Neural progenitor cell (in vitro differentiated cells): ENCODE measurements around the gene LINC01488.

Experiments used
- EZH2 ChIP-seq: fragments of 200-600 bp; sonication (generic); IDR thresholded peaks from 2 replicates; pipeline ENCODE4 v1.6.1; 2017; ENCODE audit warnings: antibody characterized with exemption, mild to moderate bottlenecking, moderate library complexity
- EZH2phosphoT487 ChIP-seq: fragments of 200-600 bp; sonication (generic); IDR thresholded peaks from 2 replicates; pipeline ENCODE4 v1.6.1; 2017; ENCODE audit warnings: antibody characterized with exemption

DNA sequence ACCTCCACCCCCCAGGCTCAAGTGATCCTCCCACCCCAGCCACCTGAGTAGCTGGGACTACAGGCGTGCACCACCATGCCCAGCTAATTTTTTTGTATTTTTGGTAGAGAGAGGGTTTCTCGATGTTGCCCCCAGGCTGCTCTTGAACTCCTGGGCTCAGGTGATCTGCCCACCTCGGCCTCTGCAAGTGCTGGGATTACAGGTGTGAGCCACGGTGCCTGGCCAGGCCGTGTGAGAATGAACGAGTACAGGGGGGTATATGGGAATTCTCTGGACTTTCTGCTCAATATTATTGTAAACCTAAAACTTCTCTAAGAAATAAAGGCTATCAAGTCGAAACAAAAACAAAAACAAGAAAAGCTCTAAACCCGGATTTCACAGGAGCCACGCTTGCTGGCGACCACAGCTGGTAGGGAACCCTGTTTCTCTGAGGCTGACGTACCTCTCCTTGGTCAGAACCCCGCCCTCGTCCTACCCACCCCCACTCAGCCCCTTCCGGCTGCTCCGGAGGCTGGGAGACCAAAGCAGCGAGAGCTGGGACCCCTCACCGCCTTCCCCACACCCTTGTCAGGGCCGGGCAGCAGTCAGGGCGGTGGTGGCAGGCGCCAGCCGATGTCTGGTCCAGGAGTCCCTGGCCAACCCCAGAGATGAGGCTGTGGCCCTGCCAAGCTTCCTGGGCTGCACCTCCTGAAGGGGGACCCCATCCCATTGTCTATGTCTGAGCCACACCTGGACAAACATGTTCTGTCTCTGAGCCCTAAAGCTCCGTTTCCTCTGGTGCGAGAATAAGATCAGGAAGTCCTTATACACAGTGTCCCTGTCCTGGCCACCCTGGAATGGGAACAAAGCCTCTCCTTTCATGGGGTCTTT is 52.1 kb downstream of the LINC01488 start:
- TF ChIP-seq EZH2 (no peak), EZH2phosphoT487 (no peak)
